Measurements from ENCODE around the gene INIP. TPM values are rescaled to one million over a fixed set of nuclear protein-coding genes. Genes with fewer than 3 reads are reported as not detected.
"Not testable (repeated sequence)": the region's sequence is repeated elsewhere in the genome, so short reads cannot be mapped to it uniquely, and the experiment has no call there.

Gene INIP
- total RNA-seq, 1 donor from 2014 or later: 43.0 TPM

- no peak for DNase-seq (ENCODE audit: low read depth)
Observed at GRCh38 chr9:112743216-112743836, 25.4 kb upstream of the INIP start.

GRCh38 chr9:112734892-112735291 lies 17.0 kb upstream of the INIP start:
- no peak for DNase-seq (ENCODE audit: low read depth)

- DNase-seq (ENCODE audit: low read depth): peak; percentile 99
Observed at GRCh38 chr9:112731971-112732370, 14.1 kb upstream of the INIP start.

- peak; percentile 84 for DNase-seq (ENCODE audit: low read depth)
Observed at GRCh38 chr9:112728401-112728800, 10.5 kb upstream of the INIP start.

- no peak for DNase-seq (ENCODE audit: low read depth)
Observed at GRCh38 chr9:112726428-112726827, 8.5 kb upstream of the INIP start.

- no peak for DNase-seq (ENCODE audit: low read depth)
Observed at GRCh38 chr9:112725961-112726360, 8.0 kb upstream of the INIP start.

GRCh38 chr9:112722749-112723148 lies 4.8 kb upstream of the INIP start:
- not testable (repeated sequence) for DNase-seq (ENCODE audit: low read depth)

GRCh38 chr9:112720113-112720780 lies 2.3 kb upstream of the INIP start:
- DNase-seq (ENCODE audit: low read depth): no peak

GRCh38 chr9:112719696-112720095 lies 1.8 kb upstream of the INIP start:
- DNase-seq (ENCODE audit: low read depth): peak; percentile 29

GRCh38 chr9:112719241-112719691 lies 1.3 kb upstream of the INIP start:
- DNase-seq (ENCODE audit: low read depth): no peak

GRCh38 chr9:112712678-112713077 lies 5.2 kb downstream of the INIP start:
- DNase-seq (ENCODE audit: low read depth): no peak

GRCh38 chr9:112711050-112711689 lies 6.7 kb downstream of the INIP start:
- DNase-seq (ENCODE audit: low read depth): peak; percentile 48

- peak; percentile 59 for DNase-seq (ENCODE audit: low read depth)
Observed at GRCh38 chr9:112705768-112706427, 12.0 kb downstream of the INIP start.

GRCh38 chr9:112703304-112703703 lies 14.6 kb downstream of the INIP start:
- DNase-seq (ENCODE audit: low read depth): no peak

- DNase-seq (ENCODE audit: low read depth): no peak
Observed at GRCh38 chr9:112700085-112700484, 17.8 kb downstream of the INIP start.

- DNase-seq (ENCODE audit: low read depth): no peak
Observed at GRCh38 chr9:112699230-112699629, 18.7 kb downstream of the INIP start.

- no peak for DNase-seq (ENCODE audit: low read depth)
Observed at GRCh38 chr9:112696461-112696860, 21.5 kb downstream of the INIP start.

GRCh38 chr9:112694706-112695555 lies 23.0 kb downstream of the INIP start:
- no peak for DNase-seq (ENCODE audit: low read depth)

GRCh38 chr9:112689161-112689740 lies 28.7 kb downstream of the INIP start:
- no peak for DNase-seq (ENCODE audit: low read depth)

- no peak for DNase-seq (ENCODE audit: low read depth)
Observed at GRCh38 chr9:112680731-112681402, 37.0 kb downstream of the INIP start.

- DNase-seq (ENCODE audit: low read depth): no peak
Observed at GRCh38 chr9:112677040-112677439, 40.9 kb downstream of the INIP start.

Measured in renal cortical epithelial cell (primary cell).